Left hindlimb (tissue), 1 donor: ENCODE results near the gene TLE4.

Experiments used
- DNase-seq: peaks from one replicate; pipeline ENCODE4 v3.0.0-alpha.2; 2018

TLE4 gene

GRCh38 chr9:79694208-79694607 is 122.4 kb downstream of the TLE4 start:
- no peak for DNase-seq

- DNase-seq, result no peak
Observed at GRCh38 chr9:79694676-79695400, 123.1 kb downstream of the TLE4 start.

- no peak for DNase-seq
Observed at GRCh38 chr9:79695531-79696175, 123.9 kb downstream of the TLE4 start.

GRCh38 chr9:79698967-79699366 is 127.2 kb downstream of the TLE4 start:
- DNase-seq, result no peak

- no peak for DNase-seq
Observed at GRCh38 chr9:79699479-79699878, 127.7 kb downstream of the TLE4 start.

- no peak for DNase-seq
Observed at GRCh38 chr9:79700607-79701360, 129.0 kb downstream of the TLE4 start.

GRCh38 chr9:79701651-79702050 is 129.9 kb downstream of the TLE4 start:
- no peak for DNase-seq

- no peak for DNase-seq
Observed at GRCh38 chr9:79705704-79706103, 133.9 kb downstream of the TLE4 start.

GRCh38 chr9:79706512-79706911 is 134.7 kb downstream of the TLE4 start:
- DNase-seq, result no peak

GRCh38 chr9:79707589-79707988 is 135.8 kb downstream of the TLE4 start:
- no peak for DNase-seq

GRCh38 chr9:79708541-79708940 is 136.8 kb downstream of the TLE4 start:
- no peak for DNase-seq

- DNase-seq, result no peak
Observed at GRCh38 chr9:79709743-79710674, 138.2 kb downstream of the TLE4 start.

- DNase-seq, result no peak
Observed at GRCh38 chr9:79711874-79712273, 140.1 kb downstream of the TLE4 start.

GRCh38 chr9:79719021-79719420 is 147.3 kb downstream of the TLE4 start:
- DNase-seq, result no peak

GRCh38 chr9:79719989-79720388 is 148.2 kb downstream of the TLE4 start:
- DNase-seq, result no peak

- peak; percentile 40 for DNase-seq
Observed at GRCh38 chr9:79731171-79731890, 159.6 kb downstream of the TLE4 start.

- no peak for DNase-seq
Observed at GRCh38 chr9:79735023-79735779, 163.4 kb downstream of the TLE4 start.

- no peak for DNase-seq
Observed at GRCh38 chr9:79736051-79736450, 164.3 kb downstream of the TLE4 start.

- no peak for DNase-seq
Observed at GRCh38 chr9:79741381-79741780, 169.6 kb downstream of the TLE4 start.

- peak; percentile 43 for DNase-seq
Observed at GRCh38 chr9:79742110-79742721, 170.5 kb downstream of the TLE4 start.

- no peak for DNase-seq
Observed at GRCh38 chr9:79744521-79744920, 172.8 kb downstream of the TLE4 start.
